ENCODE data around the gene RABGAP1.
A peak's percentile ranks its signal among the peaks of the same experiment; 100 is the strongest.

RABGAP1 gene

GRCh38 chr9:123008909-123009308 is 68.1 kb downstream of the RABGAP1 start:
- DNase-seq (ENCODE audit: low read depth, low spot score), result no peak

GRCh38 chr9:123011380-123011779 is 70.6 kb downstream of the RABGAP1 start:
- DNase-seq (ENCODE audit: low read depth, low spot score), result no peak

- DNase-seq (ENCODE audit: low read depth, low spot score), result peak; percentile 17
Measured at GRCh38 chr9:123011878-123012528, 71.2 kb downstream of the RABGAP1 start.

GRCh38 chr9:123016631-123017030 is 75.8 kb downstream of the RABGAP1 start:
- DNase-seq (ENCODE audit: low read depth, low spot score), result no peak

- DNase-seq (ENCODE audit: low read depth, low spot score), result no peak
Measured at GRCh38 chr9:123020796-123021195, 80.0 kb downstream of the RABGAP1 start.

- no peak for DNase-seq (ENCODE audit: low read depth, low spot score)
Measured at GRCh38 chr9:123026425-123026824, 85.6 kb downstream of the RABGAP1 start.

GRCh38 chr9:123027517-123027916 is 86.7 kb downstream of the RABGAP1 start:
- no peak for DNase-seq (ENCODE audit: low read depth, low spot score)

GRCh38 chr9:123028136-123028535 is 87.3 kb downstream of the RABGAP1 start:
- DNase-seq (ENCODE audit: low read depth, low spot score), result no peak

GRCh38 chr9:123028973-123029372 is 88.2 kb downstream of the RABGAP1 start:
- DNase-seq (ENCODE audit: low read depth, low spot score), result no peak

- no peak for DNase-seq (ENCODE audit: low read depth, low spot score)
Measured at GRCh38 chr9:123031963-123032362, 91.1 kb downstream of the RABGAP1 start.

GRCh38 chr9:123033352-123033751 is 92.5 kb downstream of the RABGAP1 start, which contains the start of gene GPR21:
Gene GPR21, plus strand, starts transcription at chr9:123033667. Its CDS starts 900 bp downstream, at chr9:123034567.
- no peak for DNase-seq (ENCODE audit: low read depth, low spot score)

GRCh38 chr9:123033864-123034601 is 93.2 kb downstream of the RABGAP1 start:
- no peak for DNase-seq (ENCODE audit: low read depth, low spot score)

GRCh38 chr9:123034881-123035510 is 94.2 kb downstream of the RABGAP1 start:
- no peak for DNase-seq (ENCODE audit: low read depth, low spot score)

GRCh38 chr9:123035791-123036190 is 95.0 kb downstream of the RABGAP1 start:
- DNase-seq (ENCODE audit: low read depth, low spot score), result no peak

GRCh38 chr9:123036893-123037545 is 96.2 kb downstream of the RABGAP1 start:
- no peak for DNase-seq (ENCODE audit: low read depth, low spot score)

GRCh38 chr9:123039617-123040219 is 98.9 kb downstream of the RABGAP1 start:
- no peak for DNase-seq (ENCODE audit: low read depth, low spot score)

- no peak for DNase-seq (ENCODE audit: low read depth, low spot score)
Measured at GRCh38 chr9:123040801-123041200, 100.0 kb downstream of the RABGAP1 start.

GRCh38 chr9:123041489-123041888 is 100.7 kb downstream of the RABGAP1 start:
- DNase-seq (ENCODE audit: low read depth, low spot score), result no peak

GRCh38 chr9:123043081-123043939 is 102.5 kb downstream of the RABGAP1 start:
- DNase-seq (ENCODE audit: low read depth, low spot score), result no peak

- no peak for DNase-seq (ENCODE audit: low read depth, low spot score)
Measured at GRCh38 chr9:123044586-123044985, 103.8 kb downstream of the RABGAP1 start.
